ENCODE results near the gene CPA1. TPM values are rescaled to one million over a fixed set of nuclear protein-coding genes. Genes with fewer than 3 reads are reported as not detected.

CPA1 gene
- total RNA-seq, 1 donor from 2014 or later, result not detected

GRCh38 chr7:130426564-130426963 is 46.3 kb downstream of the CPA1 start:
- no peak overlapping the region for H3K4me3 ChIP-seq (ENCODE audit: low read depth, low read length)
- no peak for TF ChIP-seq CTCF (conservative IDR thresholded peaks at IDR 0.05; ENCODE audit: low read depth, low read length)
- DNase-seq (ENCODE audit: low read depth), result no peak

- no peak for DNase-seq (ENCODE audit: low read depth)
- no peak for TF ChIP-seq CTCF (conservative IDR thresholded peaks at IDR 0.05; ENCODE audit: low read depth, low read length)
- no peak overlapping the region for H3K4me3 ChIP-seq (ENCODE audit: low read depth, low read length)
These were observed 48.7 kb downstream of the CPA1 start for GRCh38 chr7:130429019-130429418.

- H3K4me3 ChIP-seq (ENCODE audit: low read depth, low read length), result no peak overlapping the region
- DNase-seq (ENCODE audit: low read depth), result no peak
- no peak for TF ChIP-seq CTCF (conservative IDR thresholded peaks at IDR 0.05; ENCODE audit: low read depth, low read length)
These were observed 49.8 kb downstream of the CPA1 start for GRCh38 chr7:130430115-130430514.

- DNase-seq (ENCODE audit: low read depth), result no peak
- no peak overlapping the region for H3K4me3 ChIP-seq (ENCODE audit: low read depth, low read length)
- no peak for TF ChIP-seq CTCF (conservative IDR thresholded peaks at IDR 0.05; ENCODE audit: low read depth, low read length)
These were observed 50.8 kb downstream of the CPA1 start for GRCh38 chr7:130430841-130431666.

GRCh38 chr7:130432886-130433285 is 52.6 kb downstream of the CPA1 start:
- TF ChIP-seq CTCF (conservative IDR thresholded peaks at IDR 0.05; ENCODE audit: low read depth, low read length), result no peak
- H3K4me3 ChIP-seq (ENCODE audit: low read depth, low read length), result no peak overlapping the region
- DNase-seq (ENCODE audit: low read depth), result no peak

- H3K4me3 ChIP-seq (ENCODE audit: low read depth, low read length), result no peak overlapping the region
- no peak for TF ChIP-seq CTCF (conservative IDR thresholded peaks at IDR 0.05; ENCODE audit: low read depth, low read length)
- no peak for DNase-seq (ENCODE audit: low read depth)
These were observed 53.0 kb downstream of the CPA1 start for GRCh38 chr7:130433301-130433700.

GRCh38 chr7:130435311-130435854 is 55.1 kb downstream of the CPA1 start:
- no peak for TF ChIP-seq CTCF (conservative IDR thresholded peaks at IDR 0.05; ENCODE audit: low read depth, low read length)
- DNase-seq (ENCODE audit: low read depth), result no peak
- no peak overlapping the region for H3K4me3 ChIP-seq (ENCODE audit: low read depth, low read length)

Data from epithelial cell of proximal tubule (primary cell).